GM12878 (cell line): Measurements from ENCODE around the gene PPA1. TPM values are rescaled to one million over a fixed set of nuclear protein-coding genes. Genes with fewer than 3 reads are reported as not detected.

Experiments used
- ATAC-seq: fragments of 200-7000 bp; cut with Tn5 transposase; 3 replicates; pipeline ENCODE4 v1.9.1; 2020; ENCODE audit warnings: mild to moderate bottlenecking, moderate library complexity
- BruUV-seq: library from RNA; stranded (reverse); fragments of 400-500 nt; replicated peaks from 2 replicates; lab custom pipeline; 2021; lab: Mats Ljungman, UMichigan
- CTCF ChIA-PET: fragments of 300-600 bp; sonication (Branson Sonifier 250); formaldehyde crosslinking; extraction: SDS; loops from one replicate; lab custom pipeline; 2021; ENCODE audit warnings: inconsistent platforms; lab: Yijun Ruan, JAX
- POLR2A ChIA-PET: fragments of 350-600 bp; formaldehyde crosslinking; extraction: SDS; loops from one replicate; lab custom pipeline; 2021; ENCODE audit warnings: inconsistent platforms; lab: Charles Lee
- RAD21 ChIA-PET: fragments of 300-600 bp; sonication (Branson Sonifier 250); formaldehyde crosslinking; loops from one replicate; lab custom pipeline; 2023; ENCODE audit warnings: antibody characterized with exemption; ENCODE audit not compliant: unreplicated experiment; lab: Charles Lee
- SMC1A ChIA-PET: fragments of 300-600 bp; sonication (Branson Sonifier 250); formaldehyde crosslinking; loops from one replicate; lab custom pipeline; 2023; ENCODE audit not compliant: unreplicated experiment, uncharacterized antibody; lab: Charles Lee
- DNase-seq: peaks from one replicate; pipeline ENCODE4 v3.0.0-alpha.2; 2011; ENCODE audit warnings: low read depth, low spot score
- FAIRE-seq: peaks from 3 replicates; lab custom pipeline; 2011; peaks lifted over from hg19 to GRCh38; lab: Jason Lieb, UNC
- H2AFZ ChIP-seq: 2 replicates; pipeline ENCODE4 v1.6.0; 2011; ENCODE audit warnings: low read depth, low read length, control low read depth; ENCODE audit not compliant: control insufficient read depth
- H3K27ac ChIP-seq: 2 replicates; pipeline ENCODE4 v1.5.1; 2011; ENCODE audit warnings: control low read depth; ENCODE audit not compliant: control insufficient read depth, insufficient read depth
- H3K27me3 ChIP-seq, 2 experiments: replicated peaks in 1 of 2; 2 replicates each; pipeline versions ENCODE4 v1.6.0 to v1.6.1; 2011; ENCODE audit warnings: low read length in 1 of 2; ENCODE audit not compliant: control insufficient read depth in 2 of 2, insufficient read depth in 2 of 2
- H3K36me3 ChIP-seq, 2 experiments: 2 replicates each; pipeline ENCODE4 v1.5.1; 2011; ENCODE audit warnings: low read length in 1 of 2; ENCODE audit not compliant: control insufficient read depth in 2 of 2, insufficient read depth in 2 of 2
- H3K4me1 ChIP-seq: 2 replicates; pipeline ENCODE4 v1.6.1; 2011; ENCODE audit warnings: mild to moderate bottlenecking, low read length, moderate library complexity, mixed read lengths; ENCODE audit not compliant: control insufficient read depth, insufficient read depth
- H3K4me2 ChIP-seq: 2 replicates; pipeline ENCODE4 v1.6.0; 2011; ENCODE audit warnings: control low read depth; ENCODE audit not compliant: control insufficient read depth, insufficient read depth
- H3K4me3 ChIP-seq: fragments of 200-600 bp; sonication (generic); 2 replicates; pipeline ENCODE4 v1.5.1; 2016
- H3K79me2 ChIP-seq: 2 replicates; pipeline ENCODE4 v1.6.0; 2011; ENCODE audit warnings: low read length; ENCODE audit not compliant: control insufficient read depth, insufficient read depth
- H3K9ac ChIP-seq: 2 replicates; pipeline ENCODE4 v1.8.0; 2011; ENCODE audit warnings: low read length, control low read depth, mixed read lengths; ENCODE audit not compliant: control insufficient read depth, insufficient read depth
- H3K9me3 ChIP-seq: replicated peaks from 3 replicates; pipeline ENCODE4 v1.5.1; 2011; ENCODE audit warnings: mild to moderate bottlenecking, low read length; ENCODE audit not compliant: control insufficient read depth, insufficient read depth
- H4K20me1 ChIP-seq: 2 replicates; pipeline ENCODE4 v1.6.0; 2011; ENCODE audit not compliant: control insufficient read depth, insufficient read depth
- PKNOX1 ChIP-seq: fragments of 450-650 bp; IDR thresholded peaks from 2 replicates; pipeline ENCODE4 v1.6.1; 2016; ENCODE audit warnings: mild to moderate bottlenecking
- ZNF384 ChIP-seq: IDR thresholded peaks from 2 replicates; pipeline ENCODE4 v1.6.1; 2012; ENCODE audit warnings: low read depth, mild to moderate bottlenecking, low read length, improper control_type of control experiment, borderline replicate concordance
- WGBS: methylation state at CpG from one replicate; pipeline ENCODE4 v1.1.6; 2016; ENCODE audit warnings: low lambda C conversion rate; ENCODE audit not compliant: insufficient replicate concordance, insufficient coverage; ENCODE audit errors: missing lambda C conversion rate; 5-methylcytosine and 5-hydroxymethylcytosine counted together
- in situ Hi-C: fragments of 300-500 bp; cut with MboI; formaldehyde crosslinking; loops from 9 replicates; pipeline ENCODE4 v1.14.3; 2018; ENCODE audit warnings: mixed read lengths
- intact Hi-C: fragments of 100-400 bp; cut with micrococcal nuclease; formaldehyde crosslinking; loops from one replicate; pipeline ENCODE4 v1.14.2; 2022; ENCODE audit not compliant: unreplicated experiment
- polyA plus RNA-seq, 11 experiments: library from polyadenylated mRNA; depleted of rRNA in 4 of 11; unstranded in 6 of 11; stranded (reverse) in 5 of 11; fragments of >200 nt; fragmentation: Nextera tagmentation in 4 of 11; fragmentation: Illumina TruSeq in 1 of 11; extraction: Ambion mirVana in 4 of 11; extraction: Trizol in 1 of 11; gene quantifications; 1 replicate in 1 of 11; 2 replicates in 10 of 11; pipeline versions ENCODE4 v1.2.1 to v1.2.3, GENCODE V29; 2011 to 2016; ENCODE audit warnings: inconsistent platforms in 2 of 11, missing spikeins in 2 of 11, low read depth in 1 of 11
- total RNA-seq, 4 experiments: library from RNA; depleted of rRNA in 3 of 4; stranded (reverse); fragments of >200 nt in 3 of 4; fragmentation: Illumina TruSeq in 1 of 4; extraction: Trizol in 1 of 4; gene quantifications; 2 replicates each; pipeline versions ENCODE4 v1.2.1 to v1.2.3, GENCODE V29; 2013 to 2021

Gene PPA1
- total and polyA plus RNA-seq, 10 of the 15 experiments (the other 5 are each of a cell fraction or from before 2014, with no cell fraction given) = 224 to 452 (median 346) TPM

GRCh38 chr10:70227548-70228320, 5.5 kb downstream of the PPA1 start:
- ChIA-PET SMC1A (interaction anchor here (1.0 to 14.1 kb wide), 9 partner anchors 38 to 153 kb away, joined by 3 to 408 read pairs (median 5); partner anchors contain the start of gene TYSND1), RAD21 (interaction anchor here (1.8 to 18.9 kb wide), 3 partner anchors 45 to 133 kb away, joined by 4 to 675 read pairs (median 5); no protein-coding TSS in a partner anchor), CTCF (interaction anchor here (0.8 to 16.2 kb wide), 9 partner anchors 39 to 136 kb away, joined by 3 to 611 read pairs (median 3); partner anchors contain the start of gene TYSND1), POLR2A (interaction anchor here (0.6 to 3.3 kb wide), 7 partner anchors 37 to 190 kb away, joined by 3 to 14 read pairs (median 3); no protein-coding TSS in a partner anchor)
- FAIRE-seq (no peak), DNase-seq (no peak), ATAC-seq (peak; percentile 35)
- H3K36me3 ChIP-seq = peaks cover 0 to 21% of the 10 kb centered on the region in 2 experiments
- H3K27me3 ChIP-seq = no peaks in the 10 kb centered on the region
- no TSS peak for BruUV-seq
- 64% methylated on average over 3 of the region's 3 CpGs for WGBS
- peaks cover 98% of the 10 kb centered on the region for H3K79me2 ChIP-seq
- in situ Hi-C loops (loop anchor here (5.0 kb wide), 1 partner anchor 130 kb away; no protein-coding TSS in a partner anchor), intact Hi-C loops (no loop called here)
- no peaks in the 10 kb centered on the region; the same call in 2 of the 3 replicates for H3K9me3 ChIP-seq
- H3K4me1 ChIP-seq = peaks cover 10% of the 10 kb centered on the region
- H3K4me2 ChIP-seq = peak overlapping the region; percentile 51
- H3K9ac ChIP-seq = peak overlapping the region; percentile 41; the same call in 1 of the 2 replicates
- H3K27ac ChIP-seq = no peak overlapping the region
- no peak overlapping the region for H3K4me3 ChIP-seq
- TF ChIP-seq PKNOX1 (no peak), ZNF384 (peak; percentile 45; the same call in 1 of the 2 replicates)
- H2AFZ ChIP-seq = no peak overlapping the region
- no peaks in the 10 kb centered on the region for H4K20me1 ChIP-seq
